Stimulated activated CD8-positive, alpha-beta memory T cell treated with anti-CD3 and anti-CD28 coated beads, Interleukin-15, amount 100 ng/mL, for 24 hours (primary cell): ENCODE data around the gene GLIPR2.
"Not testable (repeated sequence)": the region's sequence is repeated elsewhere in the genome, so short reads cannot be mapped to it uniquely, and the experiment has no call there.

Source experiments
- DNase-seq: peaks from one replicate; pipeline ENCODE4 v3.0.0-alpha.2; 2020; ENCODE audit warnings: low read depth

GLIPR2 gene, protein sequence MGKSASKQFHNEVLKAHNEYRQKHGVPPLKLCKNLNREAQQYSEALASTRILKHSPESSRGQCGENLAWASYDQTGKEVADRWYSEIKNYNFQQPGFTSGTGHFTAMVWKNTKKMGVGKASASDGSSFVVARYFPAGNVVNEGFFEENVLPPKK

DNA sequence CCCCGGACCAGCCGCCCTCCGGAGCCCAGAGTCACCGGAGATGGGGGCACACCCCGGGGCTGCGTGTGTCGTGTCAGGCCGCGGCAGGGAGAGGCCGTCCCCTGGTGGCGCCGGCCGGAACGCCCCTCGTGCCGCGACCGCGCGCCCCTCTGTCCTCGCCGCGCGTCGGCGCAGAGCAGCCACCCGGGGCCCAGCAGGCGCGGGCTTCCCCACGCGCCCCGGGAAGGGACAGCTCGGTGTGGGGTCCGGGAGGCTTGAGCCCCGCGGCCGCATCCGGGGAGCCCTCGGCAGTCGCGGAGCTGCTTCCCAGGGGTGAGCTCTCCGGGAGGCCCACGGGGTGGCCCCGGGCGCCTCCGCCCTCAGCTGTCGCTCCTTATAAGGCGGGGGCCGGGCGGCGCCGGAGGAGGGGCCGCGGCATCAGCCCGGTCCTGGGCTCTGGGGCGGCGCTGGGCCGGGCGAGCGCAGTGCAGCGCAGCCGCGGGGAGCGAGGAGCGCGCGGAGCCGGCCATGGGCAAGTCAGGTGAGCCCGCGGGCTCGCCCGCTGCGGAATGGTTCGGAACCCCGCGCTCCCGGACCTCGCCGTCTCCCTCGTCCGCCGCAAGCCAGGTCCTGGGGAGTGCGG, at the start of gene GLIPR2:
Gene GLIPR2, plus strand, starts transcription at position 462 of the 622 bp plus-strand sequence. Its CDS starts 46 bp downstream, at position 508.
- peak; percentile 57 for DNase-seq

DNA sequence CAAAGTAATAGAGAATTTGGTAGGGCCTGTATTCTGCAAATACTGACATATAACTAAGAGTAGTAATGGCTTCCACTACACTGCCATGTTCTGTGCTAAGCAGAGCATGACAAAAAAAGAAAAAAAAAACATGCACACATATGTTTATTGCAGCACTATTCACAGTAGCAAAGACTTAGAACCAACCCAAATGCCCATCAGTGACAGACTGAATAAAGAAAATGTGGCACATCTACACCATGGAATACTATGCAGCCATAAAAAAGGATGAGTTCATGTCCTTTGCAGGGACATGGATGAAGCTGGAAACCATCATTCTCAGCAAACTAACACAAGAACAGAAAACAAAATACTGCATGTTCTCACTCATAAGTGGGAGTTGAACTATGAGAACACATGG, 49.5 kb upstream of the GLIPR2 start:
- not testable (repeated sequence) for DNase-seq

DNA sequence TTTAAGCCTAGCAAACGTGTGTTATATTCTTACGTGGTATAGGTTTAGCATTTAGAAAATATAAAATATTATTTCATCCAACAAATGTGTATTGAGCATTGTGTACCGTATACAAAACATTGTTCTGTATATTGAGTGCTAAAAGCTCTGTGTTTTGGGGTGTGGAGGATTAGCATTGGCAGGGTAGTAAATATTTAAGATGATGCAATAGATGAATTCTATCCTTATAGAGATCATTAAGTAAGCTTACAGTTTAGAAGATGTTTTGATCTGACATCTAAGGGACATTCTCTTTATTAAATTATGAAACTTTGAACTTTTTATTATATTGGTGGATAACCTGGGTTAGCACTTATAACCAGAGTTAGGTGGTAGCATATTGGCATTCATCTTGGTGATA, 48.5 kb upstream of the GLIPR2 start:
- DNase-seq, result no peak

DNA sequence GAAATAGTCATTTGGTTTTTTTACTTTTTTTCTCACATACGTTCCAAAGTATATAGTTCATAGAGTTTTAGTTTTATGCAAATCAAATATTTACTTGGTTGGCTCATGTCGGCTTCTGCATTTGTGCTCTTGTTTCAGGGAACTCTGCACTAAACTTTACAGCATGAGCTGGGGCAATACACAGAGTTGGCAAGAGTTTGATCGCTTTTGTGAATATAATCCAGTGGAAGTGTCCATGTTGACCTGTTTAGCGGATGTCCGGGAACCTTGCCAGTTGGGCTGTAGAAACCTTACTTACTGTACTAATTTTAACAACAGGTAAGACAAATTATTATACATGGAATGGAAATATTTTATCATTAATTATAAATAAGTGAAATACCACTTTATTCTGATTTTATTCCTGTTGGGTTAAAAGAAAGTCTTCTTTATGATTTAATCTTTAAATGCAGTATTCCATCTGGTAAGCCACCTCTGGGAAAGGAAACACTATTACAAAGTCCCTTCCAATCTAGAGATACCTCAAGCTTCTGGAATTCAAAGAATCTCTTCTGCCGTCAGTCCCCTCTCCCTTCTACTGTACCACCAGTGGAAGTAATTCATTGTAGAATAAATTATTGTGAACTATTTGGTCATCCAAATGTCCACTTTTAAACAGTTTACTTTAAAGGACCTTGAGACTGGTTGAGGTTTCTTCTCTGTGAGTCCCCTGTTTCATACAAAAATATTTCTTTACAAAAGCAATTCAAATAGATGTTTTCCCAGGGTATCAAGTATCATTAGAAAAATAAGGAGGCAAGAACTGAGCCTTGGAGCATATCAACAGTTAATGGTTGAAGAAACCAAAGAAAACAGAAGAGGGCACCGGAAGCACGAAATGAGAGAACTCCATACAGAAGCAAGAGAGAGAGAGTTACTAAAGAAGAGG, 45.2 kb upstream of the GLIPR2 start:
- no peak for DNase-seq

DNA sequence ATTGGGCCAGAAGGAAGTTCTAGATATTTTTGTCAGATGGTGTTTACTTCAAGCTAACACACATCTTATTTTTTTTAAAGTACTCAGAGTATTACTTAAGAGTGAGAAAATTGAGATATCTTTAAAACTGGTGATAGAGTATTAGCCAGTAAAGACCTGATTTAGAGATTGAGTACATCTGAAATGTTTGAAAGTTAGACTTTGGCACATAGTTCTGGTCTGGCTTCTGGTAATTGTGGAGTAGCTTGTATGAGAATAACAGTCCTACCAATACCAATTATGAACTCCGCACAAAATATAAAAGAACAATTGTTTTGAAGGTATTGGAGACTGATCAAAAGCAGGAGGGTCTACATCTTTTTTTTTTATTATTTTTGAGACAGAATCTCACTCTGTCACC, 44.5 kb upstream of the GLIPR2 start:
- no peak for DNase-seq

DNA sequence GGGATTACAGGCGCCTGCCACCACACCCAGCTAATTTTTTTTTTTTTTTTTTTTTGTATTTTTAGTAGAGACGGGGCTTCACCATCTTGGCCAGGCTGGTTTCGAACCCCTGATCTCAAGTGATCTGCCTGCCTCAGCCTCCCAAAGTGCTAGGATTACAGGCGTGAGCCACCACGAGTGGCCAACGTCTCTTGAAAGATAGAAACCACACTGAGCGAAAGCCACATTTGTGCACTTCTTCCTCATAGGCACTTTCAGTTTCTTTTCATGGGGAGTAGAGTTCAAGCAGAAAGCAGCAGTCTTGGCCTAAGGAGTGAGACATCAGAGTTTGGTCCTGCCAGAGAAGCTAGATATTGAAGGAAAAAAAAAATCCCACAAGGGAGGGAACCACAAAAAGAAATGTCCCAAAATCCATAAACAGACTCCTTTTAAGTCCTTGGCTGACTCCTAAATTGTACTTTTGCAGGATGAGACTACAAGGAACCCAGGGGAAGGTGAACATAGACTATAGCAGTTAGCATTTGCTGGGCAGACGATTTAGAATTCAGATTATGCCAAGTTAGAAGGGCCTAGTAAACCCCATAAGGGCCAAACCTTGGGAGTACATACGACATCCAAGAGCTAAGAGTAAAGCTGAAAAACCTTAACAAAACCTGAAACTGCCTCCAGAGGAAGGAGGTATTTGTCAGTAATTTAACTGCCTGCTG, 43.9 kb upstream of the GLIPR2 start:
- no peak for DNase-seq

DNA sequence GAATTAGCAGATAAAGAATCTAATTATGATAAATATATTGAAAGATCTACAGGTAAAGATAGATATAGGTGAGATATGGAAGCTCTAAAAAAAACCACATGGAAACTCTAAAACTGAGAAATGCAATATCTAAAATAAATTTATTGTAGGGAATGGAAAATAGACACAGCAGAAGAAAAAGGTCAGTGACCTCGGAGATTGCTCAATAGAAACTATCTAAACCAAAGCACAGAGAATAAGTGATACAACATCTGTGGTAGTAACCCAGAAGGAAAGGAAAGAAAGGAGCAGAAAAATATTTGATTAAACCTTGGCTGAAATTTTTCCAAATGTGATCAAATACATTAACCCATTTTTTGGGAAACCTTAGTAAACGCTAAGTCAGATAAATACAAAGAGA, 43.1 kb upstream of the GLIPR2 start:
- DNase-seq, result no peak

DNA sequence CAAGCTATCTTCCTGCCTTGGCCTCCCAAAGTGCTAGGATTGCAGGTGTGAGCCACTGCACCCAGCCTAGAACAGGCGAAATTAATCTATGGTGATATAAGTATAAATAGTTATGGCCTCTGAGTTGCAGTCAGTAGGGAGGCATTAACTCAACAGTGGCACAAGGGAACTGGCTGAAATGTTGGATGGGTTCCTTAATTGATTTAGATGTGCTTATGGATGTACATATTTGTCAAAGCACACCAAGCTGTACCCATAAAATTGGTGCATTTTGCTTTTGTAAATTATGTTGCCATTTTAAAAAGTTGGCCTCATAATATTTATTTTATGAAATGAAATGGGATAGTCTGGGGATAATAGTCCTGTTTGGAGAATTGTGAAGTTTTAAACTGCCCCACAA, 36.8 kb upstream of the GLIPR2 start:
- DNase-seq, result no peak

DNA sequence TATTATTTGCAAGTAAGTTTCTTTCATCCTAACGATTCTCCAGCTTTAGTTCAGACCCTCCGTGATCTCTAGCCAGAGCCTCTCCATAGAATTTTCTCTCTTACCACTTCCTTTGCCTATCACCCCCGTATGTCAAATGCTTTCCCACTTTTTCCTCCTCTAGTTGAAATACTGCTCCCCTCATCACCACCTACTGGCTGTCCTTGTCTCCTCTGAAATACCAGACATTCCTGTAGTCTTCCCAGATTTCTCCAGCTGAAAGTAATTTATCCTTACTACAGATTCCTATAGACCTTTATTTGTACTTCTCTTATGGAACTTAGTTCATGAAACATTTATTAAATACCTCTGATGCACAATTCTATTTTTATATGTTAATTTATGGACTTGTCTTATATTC, 36.0 kb upstream of the GLIPR2 start:
- no peak for DNase-seq

DNA sequence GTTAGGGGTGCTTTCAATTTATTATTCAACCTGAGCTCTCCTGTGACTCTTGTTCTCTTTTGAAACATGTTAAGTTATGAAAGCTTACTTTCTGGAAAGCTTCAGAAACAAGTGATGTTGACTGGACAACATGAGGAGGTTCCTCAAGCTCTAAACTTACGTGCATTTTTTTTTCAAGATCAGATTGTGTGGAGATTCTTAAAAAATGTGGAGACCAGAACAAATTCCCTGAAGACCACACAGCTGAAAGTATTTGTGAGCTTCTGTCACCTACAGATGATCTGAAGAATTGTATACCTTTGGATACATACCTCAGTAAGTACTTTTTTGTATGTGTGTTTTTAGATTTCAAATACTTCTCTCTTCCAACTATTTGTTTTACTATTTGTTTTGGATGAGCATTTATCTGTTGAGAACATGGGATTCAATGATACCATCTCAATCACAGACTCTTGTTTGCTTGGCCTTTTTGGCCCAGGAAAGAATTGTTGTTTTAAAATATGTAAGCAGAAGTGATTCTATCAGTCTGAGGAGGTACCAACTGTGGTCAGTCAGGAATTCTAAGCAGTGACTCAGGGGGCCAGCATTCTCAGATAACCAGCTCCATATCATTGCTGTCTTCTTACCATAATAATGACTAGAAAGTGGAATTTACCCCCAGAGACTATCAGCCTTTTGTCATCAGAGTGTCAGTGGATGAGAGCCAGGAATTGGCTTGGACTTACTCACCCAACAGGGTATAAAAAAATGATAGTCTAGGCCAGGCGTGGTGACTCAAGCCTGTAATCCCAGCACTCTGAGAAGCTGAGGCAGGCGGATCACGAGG, 34.4 kb upstream of the GLIPR2 start:
- no peak for DNase-seq

DNA sequence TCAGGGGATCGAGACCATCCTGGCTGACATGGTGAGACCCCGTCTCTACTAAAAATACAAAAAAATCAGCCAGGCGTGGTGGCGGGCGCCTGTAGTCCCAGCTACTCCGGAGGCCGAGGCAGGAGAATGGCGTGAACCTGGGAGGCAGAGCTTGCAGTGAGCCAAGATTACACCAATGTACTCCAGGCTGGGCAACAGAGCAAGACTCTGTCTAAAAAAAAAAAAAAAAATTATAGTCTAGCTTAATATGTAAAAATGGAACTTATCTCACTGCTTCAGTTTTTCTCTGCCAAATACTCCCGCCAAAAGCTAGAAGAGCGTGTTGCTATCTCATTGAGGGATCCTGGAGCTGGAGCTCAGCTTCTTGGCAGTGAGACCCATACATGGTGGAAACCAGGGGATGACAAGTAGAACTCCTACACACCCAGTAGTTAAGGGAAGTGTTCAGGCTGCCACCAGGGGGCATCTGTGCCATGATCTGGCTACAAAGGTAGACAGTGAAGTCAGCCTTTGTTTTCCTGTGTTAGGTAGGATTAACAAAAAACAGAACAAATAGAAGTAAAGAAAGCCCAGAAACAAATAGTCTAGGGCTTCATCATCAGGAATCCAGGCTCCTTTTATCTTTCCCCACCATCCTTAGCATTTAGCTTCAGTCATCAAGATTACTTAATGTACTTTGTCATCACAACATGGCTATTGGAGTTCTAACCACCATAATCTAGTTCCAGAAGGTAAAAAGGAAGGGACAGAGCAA, 33.6 kb upstream of the GLIPR2 start:
- peak; percentile 47 for DNase-seq

DNA sequence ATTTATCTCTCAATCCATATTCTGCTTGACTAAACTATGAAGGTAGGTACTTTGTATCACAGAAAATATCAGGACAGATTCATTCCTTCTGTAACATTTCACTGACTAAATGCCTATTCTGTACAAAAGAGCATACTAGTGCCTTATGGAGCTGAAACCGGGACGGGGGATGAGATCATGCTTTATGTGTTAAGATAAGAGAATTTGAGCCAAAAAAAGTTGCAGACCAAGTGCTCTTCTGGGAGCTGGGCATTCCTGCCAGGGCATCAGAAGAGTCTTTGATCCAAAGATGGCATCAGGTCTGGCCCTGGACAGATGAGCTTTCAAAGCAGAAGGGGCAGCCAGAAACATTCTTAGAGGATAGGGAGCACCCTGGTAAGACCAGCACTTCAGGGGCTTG, 27.5 kb upstream of the GLIPR2 start:
- no peak for DNase-seq

DNA sequence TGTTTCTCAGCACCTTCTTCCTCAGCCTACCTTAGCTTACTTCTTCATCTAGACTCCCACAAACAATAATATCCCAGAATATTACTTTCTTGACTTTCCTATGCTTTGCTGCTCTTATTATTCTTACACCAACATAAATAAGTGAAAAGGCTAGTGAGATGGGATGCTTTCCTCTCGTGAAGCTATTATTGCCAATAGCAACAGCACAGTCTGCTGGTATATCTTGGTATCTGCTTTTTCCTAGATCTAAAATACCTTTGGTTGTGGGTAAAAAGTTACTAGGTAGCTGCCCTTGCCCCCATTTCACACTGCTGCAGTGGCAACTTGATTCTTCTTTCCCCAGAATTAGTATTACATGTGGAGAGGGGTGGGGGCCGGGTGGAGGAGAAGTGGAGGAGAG, 26.1 kb upstream of the GLIPR2 start:
- no peak for DNase-seq

DNA sequence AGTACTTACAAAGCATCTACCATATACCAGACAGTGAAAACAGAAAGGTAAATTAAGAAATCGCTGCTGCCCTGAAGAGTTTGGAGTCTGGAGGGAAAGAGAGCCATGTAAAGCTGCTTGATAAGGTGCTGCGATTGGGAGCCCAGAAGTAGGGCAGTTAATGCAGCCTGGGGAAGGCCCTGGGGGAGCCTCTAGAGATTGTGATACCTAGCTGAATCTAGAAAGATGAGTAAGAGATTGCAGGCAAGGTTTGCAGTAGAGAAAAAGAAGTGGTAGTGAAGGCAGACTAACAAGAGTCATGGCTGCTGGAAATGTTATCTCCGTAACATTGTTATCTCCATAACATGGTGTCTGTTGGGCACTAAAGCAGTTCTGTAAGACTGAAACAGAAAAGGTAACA, 24.0 kb upstream of the GLIPR2 start:
- no peak for DNase-seq

DNA sequence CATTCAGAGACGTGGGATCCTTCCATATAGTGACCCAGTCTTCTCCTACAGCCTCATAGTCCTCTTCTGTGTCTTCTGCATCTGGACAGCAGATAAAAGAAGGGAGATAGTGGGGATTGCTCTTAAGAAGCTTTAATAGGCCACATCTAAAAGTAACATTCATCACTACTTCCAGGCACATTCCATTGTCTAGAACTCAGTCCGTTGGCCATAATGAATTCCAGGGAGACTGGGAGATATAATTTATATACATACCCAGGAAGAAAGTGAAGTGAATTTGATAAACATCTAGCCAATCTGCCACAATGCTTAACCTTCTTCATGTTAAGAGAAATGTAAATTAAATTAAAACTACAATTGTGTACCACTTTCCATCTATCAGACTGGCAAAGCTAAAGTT, 22.5 kb upstream of the GLIPR2 start:
- DNase-seq, result no peak

DNA sequence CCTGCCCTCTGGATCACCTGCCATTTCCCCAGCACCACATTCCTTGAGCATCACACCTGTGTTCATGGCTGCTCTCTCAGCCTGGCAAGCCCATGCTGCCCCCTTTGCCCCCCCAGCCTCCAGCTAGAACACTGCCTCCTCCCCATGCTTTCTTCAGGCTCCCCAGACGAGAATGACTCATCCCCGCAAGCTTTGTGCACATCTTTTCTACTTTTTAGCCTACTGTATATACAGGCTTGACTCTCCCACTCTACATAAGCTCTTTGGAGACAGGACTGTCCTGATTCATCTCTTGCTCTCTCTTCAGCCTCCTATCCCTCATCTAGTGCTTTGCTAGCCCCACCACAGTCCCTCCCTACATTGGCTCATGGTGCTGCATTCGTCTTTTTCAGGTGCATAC, 19.9 kb upstream of the GLIPR2 start:
- no peak for DNase-seq

DNA sequence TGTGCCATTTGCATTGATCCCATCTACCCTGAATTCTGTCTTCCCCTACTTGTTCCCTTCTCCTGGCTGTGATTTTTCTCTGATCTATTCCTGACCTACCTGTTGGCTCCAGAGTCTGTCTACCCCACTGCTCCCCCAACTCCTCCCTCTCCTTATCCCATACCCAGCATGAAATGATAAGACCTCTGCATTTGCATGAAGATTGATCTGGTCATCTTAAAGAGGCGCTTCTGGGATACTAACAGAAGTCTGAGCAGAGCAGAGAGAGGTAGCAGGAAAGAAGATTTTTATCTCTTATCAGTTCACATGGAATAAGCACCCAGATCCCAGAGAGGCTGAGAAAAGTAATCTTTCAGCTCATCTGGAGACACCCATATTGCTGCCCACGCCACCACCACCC, 18.3 kb upstream of the GLIPR2 start:
- DNase-seq, result no peak

DNA sequence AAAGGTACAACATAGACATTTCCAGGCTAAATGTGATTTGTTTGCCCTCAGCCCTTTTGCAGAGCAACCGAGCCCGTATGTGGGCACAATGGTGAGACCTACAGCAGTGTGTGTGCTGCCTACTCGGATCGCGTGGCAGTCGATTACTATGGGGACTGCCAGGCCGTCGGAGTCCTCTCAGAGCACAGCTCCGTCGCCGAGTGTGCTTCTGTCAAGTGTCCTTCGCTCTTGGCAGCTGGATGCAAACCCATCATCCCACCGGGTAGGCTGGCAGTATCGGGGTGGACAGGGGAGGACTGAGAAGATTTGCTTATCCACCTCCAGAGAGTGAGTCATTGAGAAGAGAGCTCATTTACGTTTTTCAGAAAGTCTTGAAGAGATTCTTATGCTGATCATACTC, 17.8 kb upstream of the GLIPR2 start:
- no peak for DNase-seq

DNA sequence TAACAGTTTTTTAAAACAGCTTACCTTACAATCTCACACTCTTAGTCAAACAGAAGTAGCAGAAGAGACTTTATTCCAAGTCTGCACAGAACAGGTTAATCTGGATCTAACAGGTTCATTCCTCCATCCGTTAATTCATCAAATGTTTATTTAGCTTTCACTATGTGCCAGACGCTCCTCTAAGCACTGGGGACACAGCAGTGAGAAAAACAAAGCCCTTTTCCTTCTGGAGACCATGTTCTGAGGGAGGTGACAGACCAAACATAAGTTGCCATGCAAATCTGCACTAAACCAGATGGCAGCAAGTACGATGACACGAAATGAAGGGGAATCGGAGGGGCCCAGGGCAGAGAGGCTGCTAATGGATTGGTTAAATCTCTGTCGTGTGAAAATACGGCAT, 17.1 kb upstream of the GLIPR2 start:
- no peak for DNase-seq

DNA sequence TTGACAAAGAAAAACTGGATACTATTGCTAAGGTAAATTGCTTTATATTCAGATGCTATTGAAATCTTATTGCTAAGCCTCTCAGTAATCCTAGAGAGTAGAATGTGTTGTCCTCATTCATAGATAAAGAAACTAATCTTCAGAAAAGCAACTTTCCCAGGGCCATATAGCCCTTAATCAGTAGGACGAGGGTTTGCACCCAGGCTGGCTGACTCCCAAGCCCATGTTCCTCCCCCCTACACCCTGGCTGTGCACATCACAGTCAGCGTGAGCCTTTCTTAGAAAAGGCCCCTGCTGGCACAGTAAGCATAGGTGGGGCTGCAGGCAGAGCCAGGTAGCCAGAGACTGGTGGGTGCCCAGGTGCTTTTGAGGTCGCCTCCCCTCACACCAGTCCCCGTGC, 15.8 kb upstream of the GLIPR2 start:
- no peak for DNase-seq

DNA sequence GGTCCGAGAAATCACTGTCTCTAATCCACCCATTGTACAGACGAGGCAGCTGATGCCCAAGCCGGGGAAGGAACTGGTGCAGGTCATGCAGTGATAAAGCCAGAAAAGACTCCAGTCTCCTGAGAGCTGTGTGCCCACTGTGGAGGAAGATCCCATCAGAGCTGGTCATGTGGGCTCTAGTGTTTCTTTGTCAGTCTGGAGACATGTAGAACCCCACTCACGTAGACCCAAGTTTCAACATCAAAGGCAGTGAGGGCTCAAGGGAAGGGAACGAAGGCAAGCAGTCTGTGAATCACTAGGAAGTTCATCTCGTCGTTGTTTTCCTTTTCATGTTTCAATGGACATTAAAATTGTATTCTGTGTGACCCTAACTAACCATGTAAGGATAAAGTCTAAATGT, 14.6 kb upstream of the GLIPR2 start:
- DNase-seq, result no peak
